Erythroblast (primary cell): ENCODE measurements around the gene SDHAF1.

Experiments
- GATA1 ChIP-seq: IDR thresholded peaks from 2 replicates; pipeline ENCODE4 v1.6.1; 2011; ENCODE audit warnings: low read depth, mild to moderate bottlenecking, control low read depth, low read length, moderate library complexity
- POLR2A ChIP-seq: IDR thresholded peaks from 2 replicates; pipeline ENCODE4 v1.6.1; 2011; ENCODE audit warnings: mild to moderate bottlenecking, low read length

DNA sequence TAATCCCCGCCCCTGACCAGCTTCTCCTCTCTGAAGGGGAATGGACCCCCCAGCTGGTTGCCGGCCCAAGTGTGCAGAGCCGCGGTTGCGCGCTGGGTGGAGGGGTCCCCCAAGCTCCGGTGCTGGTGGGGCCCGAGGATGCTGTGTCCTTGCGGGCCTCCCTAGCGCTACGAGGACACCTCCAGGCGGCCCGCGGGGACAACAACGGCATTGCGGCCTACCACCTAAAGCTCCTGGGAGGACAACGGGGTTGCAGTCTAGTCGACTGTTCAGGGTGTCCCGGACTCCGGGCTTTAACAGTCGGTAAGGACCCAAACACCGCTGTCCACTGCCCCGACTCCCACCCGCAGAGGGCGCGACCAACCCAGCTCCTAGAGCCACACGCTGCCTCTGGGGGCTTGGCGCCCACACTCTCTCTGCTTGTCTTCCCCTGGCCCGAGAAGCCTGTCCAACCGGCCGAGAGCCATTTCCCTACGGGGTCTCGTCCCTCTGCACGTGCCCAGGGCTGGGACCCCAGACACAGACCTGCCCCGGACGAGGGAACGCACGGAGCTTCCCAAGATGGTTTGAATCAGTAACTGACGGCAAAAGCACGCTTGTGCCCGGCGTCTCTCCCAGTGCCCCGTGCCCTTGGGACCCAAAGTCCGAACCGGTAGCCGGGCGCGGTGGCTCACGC lies 927 bp upstream of the SDHAF1 start:
- TF ChIP-seq POLR2A, result no peak
- no peak for TF ChIP-seq GATA1
